ENCODE results near the gene SLC24A3. TPM values are rescaled to one million over a fixed set of nuclear protein-coding genes. Genes with fewer than 3 reads are reported as not detected.
A peak's percentile ranks its signal among the peaks of the same experiment; 100 is the strongest.

SLC24A3 gene
- total RNA-seq, 4 donors from 2014 or later, result 2.3 to 6.9 (median 5.4) TPM

DNA sequence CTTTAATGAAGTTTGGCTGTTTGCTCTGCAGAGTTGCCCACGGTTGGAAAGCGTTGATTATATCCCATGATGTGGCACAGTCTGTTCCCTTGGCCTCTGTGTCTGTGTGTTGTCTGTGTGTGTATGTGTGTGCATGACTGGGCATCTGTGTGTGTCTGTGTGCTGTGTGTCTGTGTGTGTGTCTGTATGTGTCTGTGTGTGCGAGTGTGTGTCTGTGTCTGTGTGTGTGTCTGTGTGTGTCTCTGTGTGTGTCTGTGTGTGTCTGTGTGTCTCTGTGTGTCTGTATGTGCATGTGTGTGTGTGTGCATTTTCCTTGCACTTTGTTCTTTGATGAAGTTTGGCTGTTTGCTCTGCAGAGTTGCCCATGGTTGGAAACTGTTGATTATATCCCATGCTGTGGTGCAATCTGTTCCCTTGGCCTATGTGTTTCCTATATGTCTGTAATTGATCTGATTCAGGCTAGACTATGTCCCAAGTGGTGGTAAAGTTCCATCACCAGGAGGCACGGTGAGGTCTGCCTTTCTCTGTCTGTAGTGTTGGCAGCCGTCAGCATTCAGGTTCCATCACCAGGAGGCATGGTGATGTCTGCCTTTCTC is 467.6 kb downstream of the SLC24A3 start:
- H3K4me3 ChIP-seq (ENCODE audit: low read depth, poor library complexity, severe bottlenecking), result no peak overlapping the region
- DNase-seq (ENCODE audit: low spot score in 2 of 2), result no peak
- intact Hi-C loops (cut with DNase I; ENCODE audit: low total_unique reads), result no loop called here
- WGBS, 2 donors, result 82 to 96% methylated on average over 5 of the region's 5 CpGs
- TF ChIP-seq, protein P1, sequence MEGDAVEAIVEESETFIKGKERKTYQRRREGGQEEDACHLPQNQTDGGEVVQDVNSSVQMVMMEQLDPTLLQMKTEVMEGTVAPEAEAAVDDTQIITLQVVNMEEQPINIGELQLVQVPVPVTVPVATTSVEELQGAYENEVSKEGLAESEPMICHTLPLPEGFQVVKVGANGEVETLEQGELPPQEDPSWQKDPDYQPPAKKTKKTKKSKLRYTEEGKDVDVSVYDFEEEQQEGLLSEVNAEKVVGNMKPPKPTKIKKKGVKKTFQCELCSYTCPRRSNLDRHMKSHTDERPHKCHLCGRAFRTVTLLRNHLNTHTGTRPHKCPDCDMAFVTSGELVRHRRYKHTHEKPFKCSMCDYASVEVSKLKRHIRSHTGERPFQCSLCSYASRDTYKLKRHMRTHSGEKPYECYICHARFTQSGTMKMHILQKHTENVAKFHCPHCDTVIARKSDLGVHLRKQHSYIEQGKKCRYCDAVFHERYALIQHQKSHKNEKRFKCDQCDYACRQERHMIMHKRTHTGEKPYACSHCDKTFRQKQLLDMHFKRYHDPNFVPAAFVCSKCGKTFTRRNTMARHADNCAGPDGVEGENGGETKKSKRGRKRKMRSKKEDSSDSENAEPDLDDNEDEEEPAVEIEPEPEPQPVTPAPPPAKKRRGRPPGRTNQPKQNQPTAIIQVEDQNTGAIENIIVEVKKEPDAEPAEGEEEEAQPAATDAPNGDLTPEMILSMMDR (IDR thresholded peaks at IDR 0.05), result peak in 1 of 3 donors; percentile 83
- no peak for TF ChIP-seq POLR2A (IDR thresholded peaks at IDR 0.05)

DNA sequence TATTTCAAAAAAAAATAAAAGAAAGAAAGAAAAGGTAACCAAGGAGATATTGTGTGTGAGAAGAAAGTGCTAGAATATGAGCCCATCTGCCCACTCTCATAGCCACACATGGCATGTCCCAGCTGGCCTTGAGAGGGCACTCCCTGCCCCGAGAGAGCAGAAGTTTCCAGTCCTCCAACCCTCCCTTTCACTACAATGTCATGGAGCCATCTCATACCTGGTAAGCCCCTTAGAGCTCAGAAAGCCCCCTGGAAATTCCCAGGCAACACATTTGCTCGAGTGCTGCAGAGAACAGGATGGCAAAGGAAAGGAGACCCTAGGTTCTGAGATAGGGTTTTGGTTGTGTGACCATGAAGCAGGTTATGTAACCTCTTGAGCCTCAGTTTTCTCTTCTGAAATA is 469.8 kb downstream of the SLC24A3 start:
- intact Hi-C loops (cut with DNase I; ENCODE audit: low total_unique reads), result no loop called here
- TF ChIP-seq, protein P1 (IDR thresholded peaks at IDR 0.05), result no peak
- TF ChIP-seq POLR2A (IDR thresholded peaks at IDR 0.05), result no peak

DNA sequence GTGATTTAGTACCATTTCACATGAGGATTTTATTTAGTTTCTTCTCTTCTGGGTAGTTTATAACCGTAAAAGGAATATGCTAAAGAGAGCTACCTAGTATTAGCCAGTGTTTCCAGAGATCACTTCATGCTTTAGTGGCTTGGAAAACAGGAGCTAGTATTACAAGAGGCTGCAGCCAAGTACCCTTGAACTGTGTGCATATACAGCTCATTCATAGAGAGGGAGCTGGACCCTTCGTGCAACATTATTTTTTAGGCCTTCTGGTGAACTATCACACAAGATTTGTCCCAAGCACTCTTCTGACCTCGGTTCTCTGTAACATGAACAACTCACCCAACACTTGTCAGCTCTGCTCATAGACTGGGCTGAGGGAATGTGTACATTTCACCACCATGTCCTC is 470.7 kb downstream of the SLC24A3 start:
- no peak for DNase-seq (ENCODE audit: low spot score in 2 of 2)

More for the DNA sequence above, 469.8 kb downstream of the SLC24A3 start:
- 73% methylated on average over 2 of the region's 2 CpGs for WGBS, 2 donors
- H3K4me3 ChIP-seq (ENCODE audit: low read depth, poor library complexity, severe bottlenecking), result no peak overlapping the region
- DNase-seq (ENCODE audit: low spot score in 2 of 2), result no peak

DNA sequence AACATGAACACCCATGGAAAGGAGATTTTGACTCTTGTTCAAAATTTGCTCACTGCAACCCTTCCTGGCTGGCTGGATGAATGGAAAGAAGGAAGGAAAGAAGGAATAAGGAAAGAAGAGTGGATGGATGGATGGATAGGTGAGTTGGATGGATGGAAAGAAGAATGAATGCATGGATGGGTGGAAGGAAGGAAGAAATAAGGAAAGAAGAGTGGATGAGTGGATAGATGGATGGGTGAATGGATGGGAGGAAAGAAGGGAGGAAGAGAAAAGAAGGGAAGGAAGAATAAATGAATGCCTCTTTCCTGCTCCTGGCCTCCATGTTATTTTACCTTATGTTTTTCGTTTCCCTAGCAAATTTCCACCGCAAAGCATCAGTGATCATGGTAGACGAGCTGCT is 471.4 kb downstream of the SLC24A3 start:
- no peak for DNase-seq (ENCODE audit: low spot score in 2 of 2)
- TF ChIP-seq POLR2A (IDR thresholded peaks at IDR 0.05), result no peak
- TF ChIP-seq, protein P1 (IDR thresholded peaks at IDR 0.05), result no peak
- intact Hi-C loops (cut with DNase I; ENCODE audit: low total_unique reads), result no loop called here
- H3K4me3 ChIP-seq (ENCODE audit: low read depth, poor library complexity, severe bottlenecking), result no peak overlapping the region
- WGBS, 2 donors, result 90 to 93% methylated on average over 3 of the region's 3 CpGs

More for the DNA sequence above, 470.7 kb downstream of the SLC24A3 start:
- TF ChIP-seq, protein P1 (IDR thresholded peaks at IDR 0.05), result no peak
- TF ChIP-seq POLR2A (IDR thresholded peaks at IDR 0.05), result no peak
- intact Hi-C loops (cut with DNase I; ENCODE audit: low total_unique reads), result no loop called here
- WGBS, 2 donors, result 84 to 89% methylated on average over 3 of the region's 3 CpGs
- no peak overlapping the region for H3K4me3 ChIP-seq (ENCODE audit: low read depth, poor library complexity, severe bottlenecking)

DNA sequence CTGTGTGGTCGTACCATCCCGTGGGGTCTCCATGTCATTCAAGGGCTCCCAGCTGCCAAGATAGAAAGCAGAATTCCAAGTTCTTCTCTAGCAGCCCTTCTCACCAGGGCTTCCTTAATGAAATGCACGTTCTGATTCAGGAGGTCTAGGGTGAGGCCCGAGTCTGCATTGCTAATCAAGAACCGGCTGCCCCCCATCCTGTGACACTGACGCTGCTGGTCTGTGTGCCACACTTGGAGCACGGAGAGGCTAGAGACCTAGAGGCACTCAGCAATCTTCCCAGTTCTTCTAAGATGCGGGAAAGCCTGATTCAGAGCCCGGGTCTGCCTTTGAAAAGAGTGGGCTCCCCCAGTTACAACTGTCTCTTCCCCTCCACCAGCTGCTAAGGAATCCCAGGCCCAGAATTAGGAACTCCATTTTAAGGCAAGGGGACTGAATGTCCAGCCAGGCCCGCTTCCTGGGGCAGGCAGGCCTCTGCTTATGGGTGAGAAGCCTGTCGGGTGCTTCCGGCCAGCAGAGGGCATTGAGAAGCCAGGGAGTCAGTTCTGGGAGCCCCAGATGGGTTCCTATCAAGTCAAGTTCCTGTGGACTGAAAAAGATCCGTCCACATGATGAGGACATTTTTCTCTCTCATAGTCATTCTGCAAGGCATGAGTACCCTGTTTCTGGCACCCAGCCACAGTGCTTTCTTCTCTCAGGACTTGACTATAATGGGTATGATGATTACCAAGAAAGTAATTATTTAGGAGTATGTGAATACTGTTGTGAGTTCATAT is 475.8 kb downstream of the SLC24A3 start:
- intact Hi-C loops (cut with DNase I; ENCODE audit: low total_unique reads), result no loop called here
- TF ChIP-seq, protein P1 (IDR thresholded peaks at IDR 0.05), result no peak
- TF ChIP-seq POLR2A (IDR thresholded peaks at IDR 0.05), result no peak
- WGBS, 2 donors, result 69 to 71% methylated on average over 13 of the region's 13 CpGs
- no peak overlapping the region for H3K4me3 ChIP-seq (ENCODE audit: low read depth, poor library complexity, severe bottlenecking)
- DNase-seq (ENCODE audit: low spot score in 2 of 2), result peak; percentile 56 to 90
